GM23248 (cell line): ENCODE results near the gene RASSF3. TPM values are rescaled to one million over a fixed set of nuclear protein-coding genes. Genes with fewer than 3 reads are reported as not detected.

Experiments used
- DNase-seq: peaks from one replicate; pipeline ENCODE4 v3.0.0-alpha.2; 2015
- H2AFZ ChIP-seq: fragments of 200-600 bp; sonication (generic); 2 replicates; pipeline ENCODE4 v1.6.1; 2016; ENCODE audit warnings: antibody characterized with exemption
- H3F3A ChIP-seq: fragments of 200-600 bp; sonication (generic); 2 replicates; pipeline ENCODE4 v1.6.1; 2016; ENCODE audit warnings: mild to moderate bottlenecking, antibody characterized with exemption, mixed run types; ENCODE audit not compliant: insufficient read depth
- H3K27ac ChIP-seq: fragments of 200-600 bp; sonication (generic); 2 replicates; pipeline ENCODE4 v1.5.1; 2016; ENCODE audit warnings: mild to moderate bottlenecking
- H3K27me3 ChIP-seq: fragments of 200-600 bp; sonication (generic); replicated peaks from 2 replicates; pipeline ENCODE4 v1.6.1; 2016; ENCODE audit warnings: mild to moderate bottlenecking; ENCODE audit not compliant: insufficient read depth
- H3K36me3 ChIP-seq: fragments of 200-600 bp; sonication (generic); 2 replicates; pipeline ENCODE4 v1.6.1; 2016; ENCODE audit warnings: low read depth, mild to moderate bottlenecking
- H3K4me1 ChIP-seq: fragments of 200-600 bp; sonication (generic); 2 replicates; pipeline ENCODE4 v1.6.1; 2016; ENCODE audit warnings: mild to moderate bottlenecking; ENCODE audit not compliant: insufficient read depth
- H3K4me2 ChIP-seq: fragments of 200-600 bp; sonication (generic); one replicate; pipeline ENCODE4 v1.6.1; 2016; ENCODE audit warnings: mild to moderate bottlenecking; ENCODE audit not compliant: unreplicated experiment
- H3K4me3 ChIP-seq: fragments of 200-600 bp; sonication (generic); 2 replicates; pipeline ENCODE4 v1.5.1; 2016; ENCODE audit warnings: mild to moderate bottlenecking
- H3K79me2 ChIP-seq: fragments of 200-600 bp; sonication (generic); 2 replicates; pipeline ENCODE4 v1.6.1; 2016; ENCODE audit warnings: mild to moderate bottlenecking; ENCODE audit not compliant: insufficient read depth
- H3K9ac ChIP-seq: fragments of 200-600 bp; sonication (generic); 2 replicates; pipeline ENCODE4 v1.6.1; 2016; ENCODE audit warnings: mild to moderate bottlenecking
- H3K9me2 ChIP-seq: fragments of 200-600 bp; sonication (generic); 2 replicates; pipeline ENCODE4 v1.6.1; 2016; ENCODE audit warnings: mixed run types, mild to moderate bottlenecking, moderate library complexity; ENCODE audit not compliant: insufficient read depth
- H3K9me3 ChIP-seq: fragments of 200-600 bp; sonication (generic); one replicate; pipeline ENCODE4 v1.6.1; 2017; ENCODE audit warnings: low read depth
- H4K20me1 ChIP-seq: fragments of 200-600 bp; sonication (generic); 2 replicates; pipeline ENCODE4 v1.6.0; 2016; ENCODE audit not compliant: insufficient read depth
- EZH2 ChIP-seq: fragments of 200-600 bp; sonication (generic); IDR thresholded peaks from 2 replicates; pipeline ENCODE4 v1.6.1; 2018; ENCODE audit warnings: antibody characterized with exemption, mild to moderate bottlenecking; ENCODE audit not compliant: insufficient read depth, poor library complexity, severe bottlenecking
- EZH2phosphoT487 ChIP-seq: fragments of 200-600 bp; sonication (generic); IDR thresholded peaks from 2 replicates; pipeline ENCODE4 v1.6.1; 2018; ENCODE audit warnings: antibody characterized with exemption, moderate library complexity, mild to moderate bottlenecking, low read depth; ENCODE audit not compliant: insufficient read depth
- WGBS, 2 experiments: methylation state at CpG; one replicate each; pipeline ENCODE4 v1.1.6; 2015 to 2017; ENCODE audit warnings: low lambda C conversion rate in 2 of 2, low coverage in 1 of 2; ENCODE audit errors: missing lambda C conversion rate in 2 of 2; 5-methylcytosine and 5-hydroxymethylcytosine counted together
- in situ Hi-C: fragments of 300-500 bp; cut with MboI; formaldehyde crosslinking; loops from 2 replicates; pipeline ENCODE4 v1.15.0; 2020
- polyA plus RNA-seq: library from polyadenylated mRNA; unstranded; fragments of >200 nt; fragmentation: Nextera tagmentation; extraction: Ambion mirVana; gene quantifications from 2 replicates; pipeline ENCODE4 v1.2.1, GENCODE V29; 2016
- total RNA-seq: library from RNA; depleted of rRNA; stranded (reverse); fragments of >200 nt; shearing (Covaris generic); gene quantifications from 2 replicates; pipeline ENCODE4 v1.2.3, GENCODE V29; 2014; rRNA removed

Gene RASSF3, protein sequence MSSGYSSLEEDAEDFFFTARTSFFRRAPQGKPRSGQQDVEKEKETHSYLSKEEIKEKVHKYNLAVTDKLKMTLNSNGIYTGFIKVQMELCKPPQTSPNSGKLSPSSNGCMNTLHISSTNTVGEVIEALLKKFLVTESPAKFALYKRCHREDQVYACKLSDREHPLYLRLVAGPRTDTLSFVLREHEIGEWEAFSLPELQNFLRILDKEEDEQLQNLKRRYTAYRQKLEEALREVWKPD
- 4.9 and 12.0 TPM in 2 replicates for total RNA-seq
- 1.5 and 1.9 TPM in 2 replicates for polyA plus RNA-seq

DNA sequence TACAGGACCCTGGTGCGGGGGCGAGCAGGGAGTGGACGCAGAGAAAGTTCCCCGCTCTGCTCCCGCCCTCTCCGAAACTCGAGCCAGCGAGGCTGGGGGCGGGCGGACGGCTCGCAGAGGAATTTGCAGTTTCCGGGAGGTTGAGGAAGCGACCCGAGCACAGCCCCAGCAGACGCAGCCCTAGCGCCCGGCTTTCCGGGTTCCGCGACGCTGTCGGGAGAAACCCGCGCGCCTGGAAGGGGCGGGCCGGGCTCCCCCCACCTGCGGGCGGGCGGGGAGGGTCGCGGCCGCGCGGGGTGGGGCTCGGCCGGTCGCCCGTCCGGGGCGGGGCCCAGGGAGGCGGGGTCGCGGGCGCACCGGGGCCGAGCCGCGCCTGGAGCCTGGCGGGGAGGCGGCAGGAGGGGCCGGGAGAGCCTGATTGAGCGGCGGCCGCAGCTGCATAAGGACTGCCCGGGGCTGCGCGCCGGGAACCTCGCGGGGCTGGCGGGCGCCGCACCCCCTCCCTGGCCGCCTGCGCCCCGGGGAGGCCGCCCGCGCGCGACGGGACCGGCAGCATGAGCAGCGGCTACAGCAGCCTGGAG is at the start of gene RASSF3:
Gene RASSF3 (plus strand): TSS at position 417 of the 581 bp plus-strand sequence. CDS start 138 bp downstream, at position 555.
- no peaks in the 10 kb centered on the region for H3K36me3 ChIP-seq
- H3K4me3 ChIP-seq: peak within 1 kb of the TSS; percentile 75
- no peaks in the 10 kb centered on the region for H3K4me1 ChIP-seq
- H3K4me2 ChIP-seq: peak within 1 kb of the TSS; percentile 91
- 0% methylated on average over 25 to 26 of the region's 76 CpGs for WGBS, 2 experiments
- no peaks in the 10 kb centered on the region for H3K9me3 ChIP-seq
- H3K79me2 ChIP-seq: peaks cover 25% of the 10 kb centered on the region
- H3K27ac ChIP-seq: peak within 1 kb of the TSS; percentile 25
- H2AFZ ChIP-seq: peak within 1 kb of the TSS; percentile 92
- TF ChIP-seq EZH2phosphoT487: no peak
- TF ChIP-seq EZH2: no peak
- no peaks in the 10 kb centered on the region for H3K9me2 ChIP-seq
- peak; percentile 72 for DNase-seq
- peak within 1 kb of the TSS; percentile 66 for H3K9ac ChIP-seq
- in situ Hi-C loops: no loop called here
- no peaks in the 10 kb centered on the region for H4K20me1 ChIP-seq
- peaks cover 18% of the 10 kb centered on the region for H3F3A ChIP-seq
- no peaks in the 10 kb centered on the region for H3K27me3 ChIP-seq

DNA sequence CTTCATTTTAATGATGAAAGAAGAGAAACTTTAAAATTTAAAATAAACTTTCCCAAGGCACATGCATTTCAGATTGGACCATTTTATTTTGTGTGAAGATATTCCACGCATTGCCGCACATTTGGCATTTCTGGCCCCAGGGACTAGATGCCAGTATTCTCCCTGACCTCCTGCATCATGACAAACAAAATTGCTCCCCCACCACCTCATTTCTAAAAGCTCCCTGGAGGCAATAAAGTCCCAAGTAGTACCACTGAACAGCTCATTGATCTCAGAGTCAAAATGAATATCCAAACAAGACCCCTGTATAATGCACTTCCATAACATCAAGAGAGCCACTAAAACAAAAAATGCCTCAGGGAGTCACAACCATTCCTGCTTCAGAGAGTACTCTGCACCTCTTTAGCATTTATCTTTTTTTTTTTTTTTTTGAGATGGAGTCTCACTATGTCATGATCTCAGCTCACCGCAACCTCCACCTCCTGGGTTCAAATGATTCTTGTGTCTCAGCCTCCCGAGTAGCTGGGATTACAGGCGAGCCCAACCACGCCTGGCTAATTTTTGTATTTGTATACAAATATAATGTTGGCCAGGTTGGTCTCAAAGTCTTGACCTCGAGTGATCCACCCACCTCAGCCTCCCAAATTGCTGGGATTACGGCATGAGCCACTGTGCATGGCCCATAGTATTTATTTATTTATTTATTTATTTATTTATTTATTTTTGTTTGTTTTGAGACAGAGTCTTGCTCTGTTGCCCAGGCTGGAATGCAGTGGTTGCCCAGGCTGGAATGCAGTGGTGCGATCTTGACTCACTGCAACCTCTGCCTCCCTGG is 48.8 kb upstream of the RASSF3 start:
- in situ Hi-C loops: no loop called here
- Histone ChIP-seq H3K9ac (no peak overlapping the region), H3F3A (peaks cover 20% of the 10 kb centered on the region), H3K27ac (no peak overlapping the region; the same call in 1 of the 2 replicates), H3K9me3 (no peaks in the 10 kb centered on the region), H3K36me3 (no peaks in the 10 kb centered on the region), H4K20me1 (no peaks in the 10 kb centered on the region), H3K79me2 (no peaks in the 10 kb centered on the region), H3K9me2 (no peaks in the 10 kb centered on the region), H2AFZ (no peak overlapping the region), H3K4me1 (peaks cover 23% of the 10 kb centered on the region), H3K4me2 (no peak overlapping the region), H3K27me3 (no peaks in the 10 kb centered on the region; the same call in none of the 2 replicates), H3K4me3 (no peak overlapping the region)
- 78 to 81% methylated on average over 9 of the region's 9 CpGs for WGBS, 2 experiments
- no peak for TF ChIP-seq EZH2
- no peak for TF ChIP-seq EZH2phosphoT487
- DNase-seq: no peak

DNA sequence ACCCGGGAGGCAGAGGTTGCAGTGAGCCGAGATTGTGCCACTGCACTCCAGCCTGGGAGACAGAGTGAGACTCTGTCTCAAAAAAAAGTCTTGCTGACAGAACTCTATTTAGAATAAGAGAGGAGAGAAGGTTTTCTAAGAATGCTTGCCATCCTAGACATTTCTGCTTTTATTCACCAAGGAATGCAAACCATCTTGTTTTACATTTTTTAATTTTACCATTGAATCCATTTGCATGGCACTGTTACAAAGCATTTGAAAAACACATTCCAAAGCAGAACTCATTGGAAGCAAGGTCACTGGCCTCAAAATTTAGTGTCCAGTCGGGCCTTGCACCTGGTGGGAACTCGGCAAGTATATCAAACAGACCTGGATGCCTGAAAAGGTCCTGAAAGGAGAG is 44.2 kb upstream of the RASSF3 start:
- Histone ChIP-seq H3K4me1 (peaks cover 15% of the 10 kb centered on the region), H3K9me3 (no peaks in the 10 kb centered on the region), H3K27me3 (peaks cover 17% of the 10 kb centered on the region), H3K27ac (no peak overlapping the region), H3K9me2 (no peaks in the 10 kb centered on the region), H4K20me1 (no peaks in the 10 kb centered on the region), H2AFZ (no peak overlapping the region), H3K9ac (no peak overlapping the region), H3F3A (peaks cover 4% of the 10 kb centered on the region), H3K79me2 (no peaks in the 10 kb centered on the region), H3K4me3 (no peak overlapping the region), H3K36me3 (no peaks in the 10 kb centered on the region), H3K4me2 (no peak overlapping the region)
- no peak for DNase-seq
- WGBS, 2 experiments: 90 to 93% methylated on average over 4 of the region's 4 CpGs
- in situ Hi-C loops: no loop called here
- TF ChIP-seq EZH2phosphoT487: no peak
- no peak for TF ChIP-seq EZH2

DNA sequence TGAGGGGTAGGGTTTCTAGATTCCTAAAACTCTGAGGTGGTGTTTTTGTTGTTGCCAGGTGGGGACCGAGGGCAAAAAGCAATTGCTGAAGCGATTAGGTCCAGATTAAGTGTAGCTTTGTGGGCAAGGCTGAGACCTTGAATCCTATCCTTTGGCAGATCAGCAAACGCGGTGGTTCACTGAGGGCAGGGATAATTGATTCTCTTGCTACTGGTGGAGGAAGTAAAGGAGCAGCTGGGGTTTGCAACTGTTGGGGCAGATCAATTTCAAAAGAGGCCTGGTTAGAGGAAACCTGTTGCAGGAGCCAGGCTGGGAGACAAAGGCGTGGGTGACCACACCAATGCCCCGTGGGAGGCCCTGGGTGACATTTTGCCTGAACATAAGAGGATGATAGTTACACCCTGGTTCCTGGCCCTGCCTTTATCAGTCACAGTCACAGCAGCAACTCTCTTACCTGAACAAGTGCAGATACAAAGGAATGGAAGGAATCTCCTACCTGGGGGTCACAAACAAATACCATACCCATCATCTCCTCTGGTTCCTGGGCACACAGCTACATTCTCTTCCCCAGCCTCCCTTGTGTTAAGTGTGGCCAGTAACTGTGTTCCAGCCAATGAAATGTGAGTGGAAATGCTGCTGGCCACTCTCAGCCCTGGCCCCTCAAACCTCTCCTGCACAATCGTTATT is 43.3 kb upstream of the RASSF3 start:
- H4K20me1 ChIP-seq: no peaks in the 10 kb centered on the region
- no peaks in the 10 kb centered on the region for H3K36me3 ChIP-seq
- H3K79me2 ChIP-seq: no peaks in the 10 kb centered on the region
- 94 to 95% methylated on average over 7 of the region's 7 CpGs for WGBS, 2 experiments
- H3F3A ChIP-seq: no peaks in the 10 kb centered on the region; the same call in 1 of the 2 replicates
- no peak overlapping the region for H3K4me2 ChIP-seq
- no peak overlapping the region for H3K9ac ChIP-seq
- no peak overlapping the region for H2AFZ ChIP-seq
- in situ Hi-C loops: no loop called here
- no peaks in the 10 kb centered on the region for H3K9me2 ChIP-seq
- TF ChIP-seq EZH2: no peak
- no peak for TF ChIP-seq EZH2phosphoT487
- H3K4me1 ChIP-seq: peaks cover 11% of the 10 kb centered on the region
- H3K27me3 ChIP-seq: peaks cover 17% of the 10 kb centered on the region
- no peaks in the 10 kb centered on the region for H3K9me3 ChIP-seq
- DNase-seq: no peak
- H3K27ac ChIP-seq: no peak overlapping the region
- H3K4me3 ChIP-seq: no peak overlapping the region
